Measurements from ENCODE around the gene SNAP91.

Gene SNAP91

GRCh38 chr6:83505356-83505755 lies 203.5 kb downstream of the SNAP91 start:
- no peaks in the 10 kb centered on the region for H3K4me1 ChIP-seq (ENCODE audit: control insufficient read depth in 1 of 2, insufficient read depth in 1 of 2, low read depth in 1 of 2, low read length in 1 of 2)
- no peak overlapping the region for H3K27ac ChIP-seq
- H3K27me3 ChIP-seq, result peaks cover 3% of the 10 kb centered on the region
- H3K36me3 ChIP-seq, result no peaks in the 10 kb centered on the region
- no peaks in the 10 kb centered on the region for H3K9me3 ChIP-seq
- H3K4me3 ChIP-seq (ENCODE audit: low read depth in 1 of 2, low read length in 1 of 2), result no peak overlapping the region
- no peak for TF ChIP-seq CTCF (IDR thresholded peaks at IDR 0.05)
